Kasumi-1 (cell line): ENCODE measurements around the gene ENTPD6.

Source experiments
- DNase-seq, 2 experiments: peaks; one replicate each; lab custom pipeline; 2025; lab: John Stamatoyannopoulos, UW

Gene ENTPD6

DNA sequence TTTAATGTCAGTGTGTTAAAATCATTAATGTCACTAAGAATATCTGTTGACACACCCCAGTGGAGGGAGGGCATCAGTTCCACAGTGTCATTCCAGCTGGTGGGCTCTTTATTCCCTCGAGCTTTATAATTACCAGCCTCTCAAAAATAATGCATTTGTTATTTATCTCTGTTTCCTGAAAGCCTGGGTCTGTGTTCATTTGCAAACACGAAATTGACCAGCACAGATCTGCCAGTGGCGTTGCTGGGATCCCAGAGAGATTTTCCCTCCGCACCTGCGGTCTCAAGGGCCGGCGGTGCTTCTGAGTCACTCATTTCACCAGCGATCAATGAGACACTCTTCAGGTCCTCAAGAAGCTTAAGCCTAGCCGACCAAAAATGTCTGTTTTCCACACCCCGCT, 46.7 kb downstream of the ENTPD6 start:
- no peak for DNase-seq

DNA sequence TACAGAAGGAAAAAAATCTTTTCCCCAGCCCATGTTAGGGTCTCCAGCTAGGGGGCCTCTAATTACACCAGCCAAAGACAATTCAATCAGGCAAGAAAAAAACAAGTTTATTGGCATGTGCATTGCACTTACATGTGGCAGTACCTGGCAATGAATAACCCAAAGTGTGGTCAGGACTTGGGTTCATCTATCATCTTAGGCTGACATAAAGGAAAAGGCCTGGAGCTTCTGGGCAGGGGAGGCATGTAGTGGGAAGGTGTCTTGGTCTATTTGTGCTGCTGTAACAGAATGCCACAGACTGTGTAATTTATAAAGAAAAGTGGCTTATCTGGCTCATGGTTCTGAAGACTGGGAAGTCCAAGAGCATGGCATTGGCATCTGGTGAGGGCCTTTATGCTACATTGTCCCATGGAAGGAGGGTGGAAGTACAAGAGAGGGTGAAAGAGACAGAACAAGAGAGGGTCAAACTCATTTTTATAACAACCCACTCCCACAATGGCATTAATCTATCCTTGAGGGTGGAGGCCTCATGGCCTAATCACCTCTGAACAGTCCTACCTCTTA, 48.0 kb downstream of the ENTPD6 start:
- no peak for DNase-seq

DNA sequence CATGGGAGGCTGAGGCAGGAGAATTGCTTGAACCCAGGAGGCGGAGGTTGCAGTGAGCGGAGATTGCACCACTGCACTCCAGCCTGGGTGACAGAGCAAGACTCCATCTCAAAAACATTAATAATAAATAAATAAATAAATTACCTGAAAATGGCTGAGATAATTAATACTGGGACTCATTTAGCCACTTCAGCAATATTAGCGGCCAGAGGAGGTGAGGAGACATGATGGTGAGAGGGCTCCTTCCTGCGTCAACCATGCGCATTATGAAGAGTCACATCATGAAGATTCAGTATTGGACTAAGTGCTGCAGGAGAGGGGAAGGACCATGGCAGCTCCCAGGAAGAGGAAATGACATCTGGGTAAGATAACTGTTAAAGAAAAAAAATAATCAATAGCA, 49.5 kb downstream of the ENTPD6 start:
- DNase-seq = no peak

DNA sequence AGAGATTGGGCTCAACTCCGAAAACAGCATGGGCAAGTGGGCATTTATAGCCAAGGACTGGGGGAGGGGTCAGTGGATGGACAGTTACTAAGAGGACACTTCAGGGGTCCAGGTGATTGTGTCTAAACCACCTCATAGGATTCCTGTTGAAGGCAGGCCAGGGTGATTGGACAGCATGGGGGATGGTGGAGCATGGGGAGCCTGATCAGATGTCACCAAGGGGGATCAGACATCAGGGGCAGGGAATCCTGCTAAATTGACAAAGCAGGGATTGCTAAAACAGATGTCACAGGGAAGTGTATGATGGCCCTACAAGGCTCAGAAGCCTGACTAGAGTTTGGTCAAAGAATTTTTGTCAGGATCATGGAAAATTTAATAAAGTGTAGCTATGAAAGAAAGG, 49.9 kb downstream of the ENTPD6 start:
- no peak for DNase-seq

DNA sequence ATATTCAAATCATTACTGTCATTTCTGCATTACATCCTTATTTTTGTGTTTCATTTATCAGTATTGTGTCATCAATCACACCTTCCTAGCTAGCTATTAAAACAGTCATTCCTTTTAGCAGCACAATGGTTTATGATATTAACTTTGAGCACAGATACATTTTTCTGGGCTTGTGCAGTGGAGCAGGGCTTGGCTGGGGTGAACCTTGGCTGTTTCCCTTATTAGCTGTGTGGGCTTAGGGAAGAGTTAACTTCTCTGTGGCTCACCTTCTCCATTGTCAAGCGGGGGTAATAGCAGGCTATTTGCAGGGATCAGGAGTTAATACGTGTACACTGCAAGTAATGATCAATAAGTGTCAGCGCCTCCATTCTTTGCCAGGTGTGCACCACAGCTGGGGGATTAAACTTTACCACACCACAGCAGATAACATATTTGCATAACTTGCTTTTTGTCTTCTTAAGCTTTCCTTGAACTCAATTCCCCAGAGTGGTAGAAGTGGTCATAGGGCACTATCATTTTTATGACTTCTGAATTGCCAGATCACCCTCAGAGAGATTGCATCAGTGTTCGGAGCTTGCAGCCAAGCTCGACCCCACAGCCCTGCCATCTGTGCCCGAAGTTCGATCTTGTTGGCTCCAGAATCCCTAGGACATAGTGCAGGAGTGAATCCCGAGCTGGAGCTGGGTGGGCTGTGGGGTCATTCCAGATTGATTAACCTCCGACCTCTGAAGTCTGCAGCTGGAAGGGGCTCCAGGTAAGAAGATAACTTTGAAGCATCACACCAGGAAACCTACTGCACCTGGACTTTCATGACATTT, 50.9 kb downstream of the ENTPD6 start:
- no peak for DNase-seq

DNA sequence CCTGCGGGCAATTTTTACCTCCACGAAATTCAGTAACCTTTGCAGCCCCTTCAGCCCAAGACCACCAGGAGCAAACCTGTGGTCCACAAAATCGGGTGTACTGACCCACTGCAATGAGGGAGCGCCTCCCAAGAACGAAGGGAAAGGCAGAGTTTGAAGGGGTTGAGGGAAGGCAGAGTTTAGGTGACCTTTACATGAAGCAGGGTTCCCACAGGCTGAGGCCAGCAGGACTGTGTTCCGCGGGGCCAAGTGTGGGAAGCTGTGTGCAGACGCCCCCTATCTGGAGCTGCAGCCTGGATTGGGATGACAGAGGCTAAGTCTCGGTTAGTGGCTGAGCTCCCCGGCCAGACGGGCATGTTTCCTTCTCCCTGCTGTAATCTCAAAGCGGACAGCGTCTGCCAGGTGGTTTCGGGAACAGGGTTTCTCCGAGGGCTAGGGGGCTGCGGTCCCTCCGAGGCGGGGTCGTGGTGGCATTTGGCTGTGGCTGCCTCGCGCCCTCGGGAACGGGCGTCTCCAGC, 51.5 kb downstream of the ENTPD6 start:
- DNase-seq = peak; percentile 46 to 50

DNA sequence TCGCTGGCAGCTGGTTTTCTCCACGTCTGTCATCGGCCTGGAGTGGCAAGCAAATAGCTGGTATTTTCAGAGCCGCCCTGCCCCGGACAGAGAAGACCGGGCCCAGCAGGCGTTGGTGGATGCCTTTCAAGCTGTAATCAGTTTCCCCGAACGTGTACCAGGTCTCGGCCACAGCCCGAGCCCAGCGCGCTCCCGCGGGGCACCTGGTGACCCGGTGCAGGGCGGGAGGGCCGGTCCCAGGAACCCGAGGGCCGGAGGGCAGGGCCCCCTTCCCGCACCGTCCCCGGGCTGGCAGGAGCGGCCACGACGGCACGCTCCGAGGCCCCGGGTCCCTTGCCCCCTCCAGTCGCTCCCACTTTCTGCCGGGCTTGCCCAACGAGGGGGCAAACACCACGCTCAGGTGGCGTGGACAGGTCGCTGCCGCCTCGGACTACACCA, 52.0 kb downstream of the ENTPD6 start:
- DNase-seq = peak; percentile 43 to 50

DNA sequence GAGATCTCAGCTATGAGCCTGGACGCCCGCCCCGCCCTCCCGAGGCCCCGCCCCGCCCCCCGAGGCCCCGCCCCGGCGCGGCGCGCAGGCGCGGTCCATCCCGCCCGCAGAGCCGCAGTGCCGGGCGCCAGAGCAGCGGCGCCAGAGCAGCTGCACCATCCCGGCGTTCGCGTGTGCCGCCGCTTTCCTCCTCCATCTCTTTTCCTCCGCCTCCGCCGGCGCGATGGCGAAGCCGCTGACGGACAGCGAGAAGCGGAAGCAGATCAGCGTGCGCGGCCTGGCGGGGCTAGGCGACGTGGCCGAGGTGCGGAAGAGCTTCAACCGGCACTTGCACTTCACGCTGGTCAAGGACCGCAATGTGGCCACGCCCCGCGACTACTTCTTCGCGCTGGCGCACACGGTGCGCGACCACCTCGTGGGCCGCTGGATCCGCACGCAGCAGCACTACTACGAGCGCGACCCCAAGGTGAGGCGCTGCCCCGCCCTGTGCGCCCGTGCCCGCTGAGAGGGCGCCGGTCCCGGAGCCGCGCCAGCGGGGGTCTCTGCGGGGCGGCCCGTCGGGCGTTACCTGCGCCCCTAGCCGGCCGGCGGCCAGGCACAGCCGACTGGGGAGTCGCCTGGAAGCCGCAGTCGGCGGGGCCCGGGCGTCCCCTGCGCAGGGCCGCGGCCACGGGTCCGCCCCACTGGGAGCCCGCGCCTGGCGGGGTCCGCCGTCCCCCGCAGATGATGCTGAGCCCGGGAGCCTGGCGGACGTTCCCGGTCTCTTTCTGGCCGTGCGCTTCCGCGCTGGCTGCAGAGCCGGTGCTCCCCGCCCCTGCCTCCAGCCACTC, 52.7 kb downstream of the ENTPD6 start, which contains the start of gene PYGB:
PYGB (plus strand) TSS at position 130 of the 830 bp plus-strand sequence; CDS start at position 224, 94 bp downstream.
- peak; percentile 72 to 73 for DNase-seq

DNA sequence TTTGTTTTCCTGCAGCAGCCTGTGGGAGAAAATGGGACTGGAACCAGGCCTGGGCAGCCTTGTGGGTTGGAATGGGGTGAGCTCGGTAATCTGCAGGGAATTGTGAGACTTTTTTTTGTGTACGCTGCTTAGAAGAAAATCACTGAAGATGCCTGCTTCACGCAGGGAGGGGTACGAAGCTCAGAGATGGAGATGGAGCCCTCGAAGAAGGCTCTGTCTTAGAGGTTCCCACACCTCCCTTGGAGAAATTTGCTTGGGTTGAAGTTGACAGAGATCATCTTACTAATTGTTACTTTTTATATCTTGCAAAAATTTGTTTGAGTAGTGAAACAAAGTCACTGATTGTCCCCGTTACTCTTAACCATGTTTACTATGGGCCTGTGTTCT, 53.3 kb downstream of the ENTPD6 start:
- DNase-seq = peak in 1 of 2 experiments; percentile 30

DNA sequence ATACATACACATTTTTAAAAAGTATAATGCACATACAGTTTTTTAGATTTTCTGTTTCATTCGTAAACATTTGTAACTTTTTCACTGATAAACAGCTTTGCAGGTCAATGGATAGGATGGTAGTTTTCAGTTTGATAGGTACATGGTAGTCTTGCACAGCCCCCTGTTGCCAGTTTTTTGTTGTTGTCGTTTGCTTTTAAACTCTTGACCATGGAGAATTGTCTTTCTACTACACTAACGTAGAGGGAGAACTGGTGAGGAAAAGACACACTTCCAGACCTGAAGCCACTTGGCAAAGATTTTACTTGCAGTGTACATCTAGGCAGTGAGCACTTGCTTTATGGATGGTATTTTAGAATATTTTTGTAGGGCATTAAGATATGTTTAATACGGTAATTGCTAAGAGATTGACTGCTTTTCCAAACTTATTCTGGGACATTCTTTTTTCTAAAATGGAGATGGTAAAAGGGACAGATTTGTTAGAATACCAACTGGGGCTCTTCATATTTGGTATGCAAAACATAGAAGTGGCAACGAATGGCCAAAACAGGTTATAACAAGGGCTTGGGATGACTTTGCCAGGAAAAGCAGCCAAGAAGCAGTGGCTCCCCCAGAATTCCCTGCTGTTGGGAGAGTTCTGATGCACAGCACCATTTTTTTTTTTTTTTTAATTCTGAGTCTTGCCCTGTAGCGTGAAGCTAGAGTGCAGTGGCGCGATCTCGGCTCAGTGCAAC, 53.9 kb downstream of the ENTPD6 start:
- DNase-seq = peak in 1 of 2 experiments; percentile 24

DNA sequence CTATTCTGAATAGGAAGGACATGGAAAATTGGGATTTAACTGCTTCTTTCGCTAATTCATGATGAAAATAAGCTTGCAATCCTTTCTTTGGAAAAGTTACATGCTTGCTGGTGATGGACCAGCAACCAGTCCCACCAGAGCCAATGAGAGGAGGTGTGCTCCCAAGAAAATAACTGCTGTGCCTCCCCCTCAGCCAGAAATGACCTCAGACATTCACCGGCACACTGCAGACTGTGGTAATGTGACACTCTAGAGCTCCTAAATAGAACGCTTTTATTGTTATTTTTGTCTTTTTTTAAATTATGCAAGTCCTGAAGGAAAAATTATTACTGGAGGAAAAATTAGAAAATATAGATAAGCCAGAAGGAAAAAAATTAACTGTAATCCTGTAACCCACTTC, 55.0 kb downstream of the ENTPD6 start:
- no peak for DNase-seq

DNA sequence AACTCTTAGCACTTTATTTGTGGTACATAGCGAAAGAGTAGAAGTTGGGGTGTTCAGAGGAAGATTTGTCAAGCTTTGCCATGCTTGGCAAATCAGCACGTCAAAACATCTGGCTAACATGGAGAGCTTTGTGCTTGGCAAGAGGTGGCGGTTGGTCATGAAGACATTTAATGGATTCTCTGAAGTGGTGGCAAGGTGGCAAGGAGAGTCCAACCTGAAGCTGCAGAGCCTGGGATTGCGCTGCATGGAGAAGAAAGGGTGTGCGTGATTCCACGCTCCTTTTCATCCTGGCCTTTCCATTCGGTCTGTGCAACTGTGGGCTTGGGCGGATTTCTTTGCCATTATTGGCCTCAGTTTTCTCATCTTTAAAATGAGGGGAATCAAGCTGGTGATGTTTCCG, 55.5 kb downstream of the ENTPD6 start:
- DNase-seq = no peak

DNA sequence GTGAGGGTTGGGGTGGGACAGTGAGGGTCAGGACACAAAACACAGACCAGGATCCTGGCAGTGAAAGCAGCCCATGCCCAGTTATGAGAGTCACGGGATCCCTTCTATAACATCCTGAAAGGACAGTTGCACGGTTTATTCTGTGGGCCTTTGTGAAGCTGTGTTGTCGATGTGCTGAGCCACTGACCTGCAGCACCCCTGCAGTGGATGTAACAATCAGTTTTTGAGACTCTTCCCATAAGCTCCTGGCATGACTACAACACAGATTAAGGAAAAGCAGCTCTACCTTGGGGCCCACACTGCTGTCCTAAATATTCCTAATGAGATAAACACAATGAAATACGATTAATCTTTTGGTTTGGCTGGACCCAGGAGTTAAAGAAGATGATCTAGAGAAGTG, 56.0 kb downstream of the ENTPD6 start:
- no peak for DNase-seq

DNA sequence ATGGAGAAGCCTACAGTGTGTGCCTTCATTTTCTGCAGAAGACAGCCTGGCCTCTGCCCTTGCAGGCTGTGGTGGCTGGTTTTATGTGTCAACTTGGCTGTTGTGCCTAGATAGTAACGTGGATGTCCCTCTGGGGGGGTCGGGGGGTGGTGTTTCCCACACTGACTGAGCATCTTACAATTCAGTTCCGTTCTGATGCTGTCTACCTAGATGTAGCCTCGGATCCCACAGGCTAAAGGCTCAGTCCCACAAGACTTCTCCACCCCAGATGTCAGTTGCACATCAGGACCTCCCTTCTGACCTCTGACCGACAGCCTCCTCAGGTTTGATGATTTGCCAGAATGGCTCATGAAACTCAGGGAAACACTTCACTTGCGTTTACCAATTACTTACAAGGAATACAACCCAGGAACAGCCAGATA, 56.7 kb downstream of the ENTPD6 start:
- no peak for DNase-seq

DNA sequence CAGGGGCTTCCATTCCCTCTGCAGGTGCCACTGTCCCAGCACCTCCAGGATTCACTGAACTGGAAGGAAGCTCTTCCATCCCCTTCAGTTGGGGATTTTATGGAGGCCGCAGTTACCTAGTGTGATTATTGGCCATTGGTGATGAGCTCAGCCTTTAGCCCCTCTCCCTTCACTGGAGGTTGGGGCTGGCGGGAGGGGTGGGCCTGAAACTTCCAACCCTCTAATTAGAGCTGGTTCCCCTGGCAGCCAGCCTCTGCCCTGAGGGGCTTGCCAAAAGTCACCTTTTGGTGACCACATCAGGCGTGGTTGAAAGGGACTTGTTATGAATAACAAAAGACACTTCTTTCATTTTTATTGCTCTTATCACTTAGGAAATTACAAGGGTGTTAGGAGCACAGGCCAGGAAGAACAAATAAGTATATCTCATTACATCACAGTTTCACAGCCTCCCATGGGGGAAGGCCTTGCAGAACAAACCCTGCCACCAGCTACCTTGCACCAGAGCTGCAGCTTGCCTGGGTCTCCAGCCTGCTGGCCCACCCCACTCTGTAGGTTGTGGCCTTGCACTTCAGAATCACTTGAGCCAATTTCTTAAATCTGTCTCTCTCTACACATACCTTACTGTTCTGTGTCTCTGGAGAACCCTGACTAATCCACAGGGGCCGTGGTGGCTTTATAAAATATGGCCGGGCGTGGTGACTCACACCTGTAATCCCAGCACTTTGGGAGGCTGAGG, 57.3 kb downstream of the ENTPD6 start:
- DNase-seq = no peak

DNA sequence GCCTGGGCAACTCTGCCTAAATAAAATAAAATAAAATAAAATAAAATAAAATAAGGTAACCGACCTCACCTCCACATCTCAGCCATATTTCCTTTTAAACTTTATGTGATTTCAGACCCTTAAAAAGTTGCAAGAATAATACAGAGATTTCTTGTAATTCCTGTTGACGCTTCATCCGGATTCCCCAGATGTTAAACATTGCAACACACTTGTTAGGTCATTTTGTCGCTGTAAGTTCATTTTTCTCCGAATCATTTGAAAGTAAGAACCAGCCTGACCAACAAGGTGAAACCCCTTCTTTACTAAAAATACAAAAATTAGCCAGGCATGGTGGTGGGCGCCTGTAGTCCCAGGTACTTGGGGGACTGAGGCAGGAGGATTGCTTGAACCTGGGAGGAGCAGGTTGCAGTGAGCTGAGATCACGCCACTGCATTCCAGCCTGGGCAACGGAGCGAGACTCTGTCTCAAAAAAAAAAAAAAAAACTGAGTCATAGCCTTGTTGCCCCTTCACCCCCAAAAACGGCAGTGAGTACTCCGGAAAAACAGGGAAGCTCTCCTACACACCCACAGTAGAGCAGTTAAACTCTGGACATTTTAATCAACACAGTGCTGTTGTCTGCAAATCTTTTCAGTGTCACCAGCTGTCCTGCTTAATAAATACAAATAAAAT, 58.2 kb downstream of the ENTPD6 start:
- DNase-seq = peak; percentile 28 to 44

DNA sequence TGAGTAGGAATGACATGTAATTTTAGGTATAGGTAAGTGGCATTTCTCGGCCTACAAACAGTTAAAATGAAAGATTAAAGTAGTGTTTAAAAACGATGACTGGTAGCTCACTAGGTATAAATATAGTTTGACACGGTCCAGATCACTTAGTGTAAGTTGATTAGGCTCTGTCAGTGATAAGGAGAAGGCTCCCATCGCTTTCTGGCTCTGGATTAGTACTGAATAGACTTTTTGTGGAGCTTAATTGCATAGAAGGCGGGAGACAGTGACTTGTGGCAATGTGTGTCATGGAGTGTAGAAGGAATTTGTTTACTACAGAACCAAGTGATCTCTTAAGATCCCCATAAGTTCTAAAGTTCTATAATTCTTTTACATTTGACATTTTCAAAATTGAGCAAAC, 59.1 kb downstream of the ENTPD6 start:
- no peak for DNase-seq

DNA sequence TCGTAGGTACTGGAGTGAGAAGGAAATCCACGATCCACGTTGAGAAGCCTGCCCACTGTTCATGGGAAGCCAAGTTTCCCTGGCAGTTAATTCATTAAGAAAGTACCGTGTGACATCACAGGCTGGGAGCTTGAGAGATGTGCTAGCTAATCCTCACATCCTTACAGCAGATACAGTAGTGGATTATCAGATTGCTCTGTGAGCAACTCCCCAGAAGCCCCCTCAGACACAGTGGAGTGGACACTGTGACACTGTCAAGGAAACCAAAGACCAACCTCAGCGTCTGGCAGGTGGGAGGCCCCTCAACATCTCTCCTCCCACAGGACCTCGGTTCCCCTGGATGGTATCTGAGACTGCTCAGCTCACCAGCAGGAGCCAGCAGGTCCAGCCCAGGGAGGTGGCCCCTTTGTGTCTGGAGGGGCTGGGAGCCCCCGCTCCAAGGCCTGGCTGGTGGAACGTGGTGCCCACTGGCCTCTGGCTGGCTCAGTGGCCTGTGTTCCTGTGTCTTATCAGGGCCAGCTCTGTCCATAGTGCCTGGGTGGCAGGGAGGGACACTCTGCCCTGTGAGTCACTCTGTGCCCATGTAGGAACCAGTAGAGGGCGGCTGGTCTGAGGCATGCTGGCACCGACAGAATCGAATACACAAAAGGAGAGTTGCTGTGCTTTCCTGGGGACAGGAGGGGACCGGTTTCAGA, 59.6 kb downstream of the ENTPD6 start:
- DNase-seq = no peak

DNA sequence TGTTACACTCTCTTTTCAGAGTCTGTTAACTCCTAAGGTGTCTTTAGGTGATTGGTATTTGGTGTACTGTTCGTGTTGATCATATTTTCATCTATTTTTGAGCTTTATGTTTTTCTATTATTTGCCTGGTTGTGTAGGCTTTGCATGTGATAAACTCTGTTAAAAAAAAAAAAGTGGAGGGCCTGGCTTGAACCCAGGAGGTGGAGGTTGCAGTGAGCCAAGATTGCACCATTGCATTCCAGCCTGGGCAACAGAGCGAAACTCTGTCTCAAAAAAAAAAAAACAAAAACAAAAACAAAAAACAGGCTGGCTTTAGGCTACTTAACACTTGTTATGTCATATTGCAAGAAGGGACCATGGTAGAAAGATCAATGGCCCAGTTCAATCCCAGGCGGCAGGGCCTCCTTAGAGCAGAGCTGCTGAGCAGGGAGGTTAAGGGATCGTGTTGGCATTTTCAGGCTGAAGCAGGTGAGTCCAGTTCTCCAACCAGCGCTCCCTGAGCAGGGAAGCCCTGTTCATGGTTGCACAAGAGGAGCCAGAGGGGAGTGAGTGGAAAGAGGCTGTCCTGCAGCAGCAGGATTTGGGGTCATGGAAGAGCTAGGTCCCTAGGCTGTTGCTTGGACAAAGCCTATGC, 60.8 kb downstream of the ENTPD6 start:
- DNase-seq = no peak
